Body of pancreas (tissue), 4 donors: ENCODE data around the gene MINDY2. TPM values are rescaled to one million over a fixed set of nuclear protein-coding genes. Genes with fewer than 3 reads are reported as not detected.

ENCODE experiments used
- ATAC-seq: fragments of 150-250 bp; one replicate; pipeline ENCODE4 v1.9.1; 2016
- DNase-seq, 4 donors: peaks; one replicate each; pipeline ENCODE4 v3.0.0-alpha.2; 2019
- H3K27ac ChIP-seq, 4 donors: fragments of 200-600 bp; sonication (generic); 1 replicate in 3 of 4; 2 replicates in 1 of 4; pipeline versions ENCODE4 v1.5.1 to v1.6.1; 2016 to 2019; ENCODE audit warnings: mild to moderate bottlenecking in 1 of 4, mixed read lengths in 1 of 4, moderate library complexity in 1 of 4
- H3K27me3 ChIP-seq, 2 donors: fragments of 200-600 bp; sonication (generic); one replicate each; pipeline ENCODE4 v1.6.0; 2016; ENCODE audit warnings: mild to moderate bottlenecking in 1 of 2
- H3K36me3 ChIP-seq, 2 donors: fragments of 200-600 bp; sonication (generic); replicated peaks in 1 of 2; 2 replicates each; pipeline ENCODE4 v1.5.1; 2016; ENCODE audit warnings: low read depth in 2 of 2; ENCODE audit not compliant: insufficient read depth in 1 of 2
- H3K4me1 ChIP-seq: fragments of 200-600 bp; sonication (generic); one replicate; pipeline ENCODE4 v1.6.0; 2016
- H3K4me3 ChIP-seq, 2 donors: fragments of 200-600 bp; sonication (generic); 1 replicate in 1 of 2; 2 replicates in 1 of 2; pipeline ENCODE4 v1.5.1; 2016 to 2019
- H3K9me3 ChIP-seq, 3 donors: fragments of 200-600 bp; sonication (generic); 1 replicate in 2 of 3; 2 replicates in 1 of 3; pipeline ENCODE4 v1.5.1; 2016
- CTCF ChIP-seq, 7 experiments: fragments of 450-650 bp in 4 of 7; fragments of 200-600 bp in 3 of 7; sonication (generic) in 3 of 7; IDR thresholded peaks; one replicate each; pipeline ENCODE4 v1.5.1; 2016 to 2019; ENCODE audit warnings: antibody characterized with exemption in 7 of 7
- POLR2A ChIP-seq, 3 donors: fragments of 450-650 bp; IDR thresholded peaks; one replicate each; pipeline ENCODE4 v1.6.1; 2016; ENCODE audit warnings: antibody characterized with exemption in 3 of 3, mild to moderate bottlenecking in 2 of 3
- WGBS, 2 donors: methylation state at CpG; one replicate each; pipeline ENCODE4 v1.1.5; 2017; 5-methylcytosine and 5-hydroxymethylcytosine counted together
- intact Hi-C: fragments of 100-400 bp; cut with DNase I; formaldehyde crosslinking; loops from one replicate; pipeline ENCODE4 v1.15.1; 2023
- total RNA-seq, 2 donors: library from RNA; depleted of rRNA; stranded (reverse); fragments of >200 nt; gene quantifications; one replicate each; pipeline ENCODE4 v1.1.0, GENCODE V29; 2016

MINDY2 gene
- 10 to 100 TPM in 1 of 2 donors, 1 to 10 TPM in 1; 8.9 to 11.9 TPM for total RNA-seq

GRCh38 chr15:58770857-58771620 is at the start of gene MINDY2:
Gene MINDY2 (plus strand): TSS chr15:58771302. CDS start chr15:58771396, 94 bp downstream.
- peaks cover 32% of the 10 kb centered on the region for H3K4me1 ChIP-seq
- H3K27ac ChIP-seq = peak within 1 kb of the TSS; percentile 97 to 98 (median 98)
- no peaks in the 10 kb centered on the region for H3K27me3 ChIP-seq
- H3K36me3 ChIP-seq = no peaks in the 10 kb centered on the region
- TF ChIP-seq CTCF (IDR thresholded peaks at IDR 0.05) (peak in 6 of 7 experiments; percentile 7 to 41 (median 36)), POLR2A (IDR thresholded peaks at IDR 0.05) (peak; percentile 96)
- intact Hi-C loops = no loop called here
- H3K4me3 ChIP-seq = peak within 1 kb of the TSS; percentile 53 to 94
- DNase-seq (peak; percentile 98 to 99 (median 98)), ATAC-seq (peak; percentile 96)
- 0% methylated on average over 2 to 75 of the region's 75 CpGs for WGBS, 2 donors
- H3K9me3 ChIP-seq = no peaks in the 10 kb centered on the region

GRCh38 chr15:58724466-58724865 is 46.6 kb upstream of the MINDY2 start:
- no peak for ATAC-seq
- H3K4me1 ChIP-seq = peaks cover 12% of the 10 kb centered on the region
- H3K4me3 ChIP-seq = no peak overlapping the region
- DNase-seq = no peak
- WGBS, 2 donors = 59 to 76% methylated on average over 1 of the region's 1 CpG
- no peaks in the 10 kb centered on the region for H3K27me3 ChIP-seq
- no peaks in the 10 kb centered on the region for H3K36me3 ChIP-seq
- no peak overlapping the region for H3K27ac ChIP-seq
- H3K9me3 ChIP-seq = no peaks in the 10 kb centered on the region
- TF ChIP-seq CTCF (IDR thresholded peaks at IDR 0.05) = no peak
- TF ChIP-seq POLR2A (IDR thresholded peaks at IDR 0.05) = no peak
- intact Hi-C loops = no loop called here

DNA sequence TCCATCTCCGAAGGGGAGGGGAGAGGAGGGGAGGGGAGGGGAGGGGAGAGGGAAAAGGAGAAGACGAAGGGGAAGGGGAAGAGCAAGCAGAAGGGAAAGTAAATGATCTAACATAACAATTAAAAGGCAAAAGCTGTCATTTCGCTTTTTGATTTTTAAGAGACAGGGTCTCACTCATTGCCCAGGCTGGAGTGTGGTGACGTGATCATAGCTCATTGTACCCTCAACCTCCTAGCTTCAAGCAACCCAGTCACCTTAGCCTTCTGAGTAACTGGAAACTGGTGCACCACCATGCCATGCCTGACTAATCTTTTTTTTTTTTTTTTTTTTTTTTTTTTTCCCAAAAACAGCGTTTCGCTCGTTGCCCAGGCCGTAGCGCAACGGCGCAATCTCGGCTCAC is 44.2 kb upstream of the MINDY2 start:
- 84 to 97% methylated on average over 12 of the region's 12 CpGs for WGBS, 2 donors
- intact Hi-C loops = no loop called here
- H3K4me3 ChIP-seq = no peak overlapping the region

DNA sequence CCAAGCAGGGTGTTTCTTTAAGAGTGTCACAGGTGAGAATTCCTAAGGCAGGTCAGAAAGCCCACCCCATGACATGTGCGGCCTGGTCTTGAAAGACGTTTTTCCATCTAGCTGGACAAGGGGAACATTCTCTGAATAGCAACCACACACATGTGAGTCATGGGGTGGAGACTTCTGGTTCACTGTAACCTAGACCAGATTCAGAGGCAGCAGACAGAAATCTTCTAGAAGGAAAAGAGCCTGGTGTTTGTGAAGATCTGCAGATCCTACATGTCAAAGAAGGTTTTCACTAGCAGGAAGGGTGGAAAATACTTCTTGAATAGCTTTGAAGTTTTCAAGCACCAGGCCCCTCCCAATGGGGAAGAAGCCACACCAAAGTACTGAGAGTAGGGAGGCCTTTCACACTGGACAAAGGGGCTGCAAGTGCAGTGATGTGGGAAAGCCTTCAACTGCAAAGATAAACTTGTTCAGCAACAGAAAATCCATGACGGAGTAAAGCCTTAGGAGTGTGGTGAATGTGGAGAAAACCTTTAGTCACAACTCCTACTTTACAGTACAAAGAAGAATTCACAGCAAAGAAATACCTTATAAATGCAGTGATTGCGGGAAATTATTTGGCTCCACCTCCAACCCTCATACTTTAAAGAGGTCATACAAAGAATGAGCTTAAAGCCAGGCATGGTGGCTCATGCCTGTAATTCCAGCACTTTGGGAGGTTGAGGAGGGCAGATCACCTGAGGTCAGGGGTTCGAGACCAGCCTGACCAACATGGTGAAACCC is 39.2 kb upstream of the MINDY2 start:
- TF ChIP-seq CTCF (IDR thresholded peaks at IDR 0.05) = no peak
- no peak for TF ChIP-seq POLR2A (IDR thresholded peaks at IDR 0.05)
- Histone ChIP-seq H3K4me1 (peaks cover 6% of the 10 kb centered on the region), H3K9me3 (no peaks in the 10 kb centered on the region), H3K27me3 (no peaks in the 10 kb centered on the region), H3K27ac (no peak overlapping the region), H3K36me3 (no peaks in the 10 kb centered on the region), H3K4me3 (no peak overlapping the region)
- DNase-seq (peak in 1 of 4 donors; percentile 17), ATAC-seq (no peak)
- intact Hi-C loops = no loop called here
- WGBS, 2 donors = 82 to 86% methylated on average over 5 of the region's 5 CpGs

More for the DNA sequence above, 44.2 kb upstream of the MINDY2 start:
- DNase-seq = no peak
- no peak for ATAC-seq
- Histone ChIP-seq H3K9me3 (no peaks in the 10 kb centered on the region), H3K4me1 (peaks cover 4% of the 10 kb centered on the region), H3K27me3 (no peaks in the 10 kb centered on the region), H3K36me3 (no peaks in the 10 kb centered on the region), H3K27ac (no peak overlapping the region)
- no peak for TF ChIP-seq CTCF (IDR thresholded peaks at IDR 0.05)
- no peak for TF ChIP-seq POLR2A (IDR thresholded peaks at IDR 0.05)
